HCT116 (cell line): ENCODE measurements around the gene TMTC2. TPM values are rescaled to one million over a fixed set of nuclear protein-coding genes. Genes with fewer than 3 reads are reported as not detected.

Experiments used
- ATAC-seq: fragments of 200-7000 bp; cut with Tn5 transposase; 2 replicates; pipeline ENCODE4 v1.9.1; 2020; ENCODE audit warnings: mild to moderate bottlenecking, moderate library complexity
- BruUV-seq: library from RNA; stranded (reverse); fragments of 400-500 nt; replicated peaks from 2 replicates; lab custom pipeline; 2021; lab: Mats Ljungman, UMichigan
- CTCF ChIA-PET: fragments of 300-600 bp; sonication (Branson Sonifier 250); formaldehyde crosslinking; loops from one replicate; lab custom pipeline; 2021; ENCODE audit warnings: antibody characterized with exemption; lab: Charles Lee
- POLR2A ChIA-PET: fragments of 300-600, 350-600 bp; sonication (Branson Sonifier 250); formaldehyde crosslinking; loops from one replicate; lab custom pipeline; 2021; ENCODE audit warnings: antibody characterized with exemption; lab: Charles Lee
- RAD21 ChIA-PET, 2 experiments: fragments of 300-600 bp; sonication (Branson Sonifier 250); formaldehyde crosslinking; loops; one replicate each; lab custom pipeline; 2023; ENCODE audit warnings: low total read pairs in 2 of 2; ENCODE audit not compliant: uncharacterized antibody in 2 of 2, unreplicated experiment in 2 of 2, low non-redundant PET in 1 of 2; lab: Charles Lee
- DNase-seq: peaks from one replicate; pipeline ENCODE4 v3.0.0-alpha.2; 2010; ENCODE audit warnings: low read depth, low spot score
- H2AFZ ChIP-seq: fragments of 200-600 bp; shearing (Covaris generic), sonication (generic); 2 replicates; pipeline ENCODE4 v1.6.1; 2017; ENCODE audit warnings: low read depth, mixed run types, mixed read lengths, antibody characterized with exemption, low read length; ENCODE audit not compliant: poor library complexity, severe bottlenecking
- H3K27ac ChIP-seq: 2 replicates; pipeline ENCODE4 v1.5.1; 2012; ENCODE audit warnings: low read depth, low read length
- H3K27me3 ChIP-seq: fragments of 200-600 bp; sonication (generic); 2 replicates; pipeline ENCODE4 v1.6.1; 2016; ENCODE audit warnings: mixed run types, low read length, mixed read lengths; ENCODE audit not compliant: insufficient read depth
- H3K36me3 ChIP-seq, 2 experiments: fragments of 200-500 bp in 1 of 2; fragments of 200-600 bp in 1 of 2; sonication (Bioruptor generic) in 1 of 2; sonication (generic) in 1 of 2; 2 replicates each; pipeline versions ENCODE4 v1.5.1 to v1.6.1; 2014 to 2016; ENCODE audit warnings: low read length in 2 of 2, inconsistent platforms in 1 of 2, mixed read lengths in 1 of 2, mixed run types in 1 of 2; ENCODE audit not compliant: insufficient read depth in 2 of 2, control insufficient read depth in 1 of 2
- H3K4me1 ChIP-seq, 2 experiments: fragments of 200-600 bp in 1 of 2; sonication (generic) in 1 of 2; 2 replicates each; pipeline versions ENCODE4 v1.5.1 to v1.6.1; 2012 to 2017; ENCODE audit warnings: low read length in 2 of 2, inconsistent platforms in 1 of 2, mild to moderate bottlenecking in 1 of 2, mixed read lengths in 1 of 2, mixed run types in 1 of 2, moderate library complexity in 1 of 2; ENCODE audit not compliant: insufficient read depth in 2 of 2, control insufficient read depth in 1 of 2
- H3K4me2 ChIP-seq: fragments of 200-600 bp; sonication (generic); 2 replicates; pipeline ENCODE4 v1.6.1; 2017; ENCODE audit warnings: mixed run types, low read length, mixed read lengths
- H3K4me3 ChIP-seq, 2 experiments: fragments of 200-600 bp in 1 of 2; sonication (generic) in 1 of 2; replicated peaks in 1 of 2; 2 replicates each; pipeline ENCODE4 v1.5.1; 2011 to 2016; ENCODE audit warnings: low read length in 2 of 2, control low read depth in 1 of 2, low read depth in 1 of 2, mild to moderate bottlenecking in 1 of 2, mixed read lengths in 1 of 2, mixed run types in 1 of 2
- H3K79me2 ChIP-seq: fragments of 200-600 bp; sonication (generic); 2 replicates; pipeline ENCODE4 v1.6.1; 2017; ENCODE audit warnings: mild to moderate bottlenecking, mixed run types, low read length, moderate library complexity, mixed read lengths; ENCODE audit not compliant: insufficient read depth
- H3K9ac ChIP-seq: fragments of 200-600 bp; sonication (generic); 2 replicates; pipeline ENCODE4 v1.6.1; 2016; ENCODE audit warnings: low read length, mixed read lengths
- H3K9me2 ChIP-seq: fragments of 200-600 bp; sonication (generic), shearing (Covaris generic); 2 replicates; pipeline ENCODE4 v1.6.1; 2017; ENCODE audit warnings: mixed run types, mild to moderate bottlenecking, moderate library complexity; ENCODE audit not compliant: insufficient read depth
- H3K9me3 ChIP-seq, 2 experiments: fragments of 200-500 bp in 1 of 2; fragments of 200-600 bp in 1 of 2; sonication (Bioruptor generic) in 1 of 2; sonication (generic) in 1 of 2; 2 replicates each; pipeline ENCODE4 v1.6.1; 2014 to 2017; ENCODE audit warnings: low read length in 2 of 2, mixed read lengths in 2 of 2, inconsistent platforms in 1 of 2, low read depth in 1 of 2, mild to moderate bottlenecking in 1 of 2, mixed run types in 1 of 2, moderate library complexity in 1 of 2; ENCODE audit not compliant: control insufficient read depth in 1 of 2, insufficient read depth in 1 of 2
- H4K20me1 ChIP-seq: fragments of 200-600 bp; sonication (generic), shearing (Covaris generic); 2 replicates; pipeline ENCODE4 v1.6.1; 2017; ENCODE audit warnings: mixed run types, mild to moderate bottlenecking, moderate library complexity; ENCODE audit not compliant: insufficient read depth
- MAX ChIP-seq: IDR thresholded peaks from 2 replicates; pipeline ENCODE4 v1.6.1; 2012
- YY1 ChIP-seq: IDR thresholded peaks from 2 replicates; pipeline ENCODE4 v1.6.1; 2011; ENCODE audit warnings: low read length, low read depth, moderate library complexity, mild to moderate bottlenecking; ENCODE audit not compliant: insufficient replicate concordance; ENCODE audit errors: extremely low read depth
- intact Hi-C: fragments of 100-400 bp; cut with micrococcal nuclease; formaldehyde crosslinking; loops from 2 replicates; pipeline ENCODE4 v1.10.0; 2022
- total RNA-seq: library from RNA; stranded (reverse); gene quantifications from one replicate; pipeline ENCODE4 v1.2.1, GENCODE V29; 2021; ENCODE audit not compliant: unreplicated experiment
- TF ChIP-seq, protein P1 (sequence below): IDR thresholded peaks from 2 replicates; pipeline ENCODE4 v1.6.1; 2012

TMTC2 gene
- total RNA-seq, 1 experiment from 2014 or later: 11.5 TPM

- no peaks in the 10 kb centered on the region for H3K79me2 ChIP-seq
- no peaks in the 10 kb centered on the region for H3K4me1 ChIP-seq
- H3K27ac ChIP-seq: no peak overlapping the region
- ChIA-PET RAD21 (no interaction called here), CTCF (no interaction called here)
- no peaks in the 10 kb centered on the region for H3K9me2 ChIP-seq
- ATAC-seq (no peak), DNase-seq (no peak)
- no peaks in the 10 kb centered on the region for H3K36me3 ChIP-seq
- no peaks in the 10 kb centered on the region for H4K20me1 ChIP-seq
- TF ChIP-seq, protein P1, sequence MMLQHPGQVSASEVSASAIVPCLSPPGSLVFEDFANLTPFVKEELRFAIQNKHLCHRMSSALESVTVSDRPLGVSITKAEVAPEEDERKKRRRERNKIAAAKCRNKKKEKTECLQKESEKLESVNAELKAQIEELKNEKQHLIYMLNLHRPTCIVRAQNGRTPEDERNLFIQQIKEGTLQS: no peak
- TF ChIP-seq, all 23 proteins: peak for 0
- no TSS peak for BruUV-seq
- Histone ChIP-seq H2AFZ (no peak overlapping the region), H3K9me3 (no peaks in the 10 kb centered on the region), H3K27me3 (no peaks in the 10 kb centered on the region), H3K4me2 (no peak overlapping the region), H3K9ac (no peak overlapping the region), H3K4me3 (no peak overlapping the region)
- POLR2A ChIA-PET: no interaction called here
- intact Hi-C loops: no loop called here
Observed at GRCh38 chr12:83132360-83132759, 445.7 kb downstream of the TMTC2 start.

GRCh38 chr12:83136411-83136810, 449.7 kb downstream of the TMTC2 start:
- no peaks in the 10 kb centered on the region for H4K20me1 ChIP-seq
- no peak for TF ChIP-seq MAX
- no peak for TF ChIP-seq YY1
- H3K27me3 ChIP-seq: no peaks in the 10 kb centered on the region
- H3K9me3 ChIP-seq: no peaks in the 10 kb centered on the region
- POLR2A ChIA-PET: no interaction called here
- H3K4me2 ChIP-seq: no peak overlapping the region
- no peak overlapping the region for H3K9ac ChIP-seq
- RAD21 ChIA-PET: no interaction called here
- H3K4me1 ChIP-seq: no peaks in the 10 kb centered on the region
- no peak overlapping the region for H3K27ac ChIP-seq
- no peaks in the 10 kb centered on the region for H3K36me3 ChIP-seq
- H3K9me2 ChIP-seq: no peaks in the 10 kb centered on the region
- no peaks in the 10 kb centered on the region for H3K79me2 ChIP-seq
- DNase-seq (no peak), ATAC-seq (no peak)
- no TSS peak for BruUV-seq
- H2AFZ ChIP-seq: no peak overlapping the region
- no peak overlapping the region for H3K4me3 ChIP-seq
- CTCF ChIA-PET: no interaction called here
- intact Hi-C loops: no loop called here
